Pancreas (tissue), 10 donors: ENCODE measurements around the gene ETF1. TPM values are rescaled to one million over a fixed set of nuclear protein-coding genes. Genes with fewer than 3 reads are reported as not detected.
A peak's percentile ranks its signal among the peaks of the same experiment; 100 is the strongest.
"Not testable (repeated sequence)": the region's sequence is repeated elsewhere in the genome, so short reads cannot be mapped to it uniquely, and the experiment has no call there.

Source experiments
- ATAC-seq, 4 donors: fragments of 200-7000 bp; cut with Tn5 transposase; one replicate each; pipeline versions ENCODE4 v1.8.0 to v1.9.1; 2020; ENCODE audit warnings: mild to moderate bottlenecking in 4 of 4, moderate library complexity in 4 of 4
- DNase-seq, 6 donors: peaks; one replicate each; pipeline ENCODE4 v3.0.0-alpha.2; 2020
- FAIRE-seq: peaks from 2 replicates; lab custom pipeline; 2012; peaks lifted over from hg19 to GRCh38; lab: Jason Lieb, UNC
- H3K27ac ChIP-seq, 4 donors: fragments of 200-600 bp; sonication (generic); 1 replicate in 3 of 4; 2 replicates in 1 of 4; pipeline versions ENCODE4 v1.5.0 to v1.8.0; 2020
- H3K27me3 ChIP-seq, 4 donors: fragments of 200-600 bp; one replicate each; pipeline ENCODE4 v1.8.0; 2021
- H3K36me3 ChIP-seq, 3 donors: fragments of 200-600 bp; sonication (generic) in 1 of 3; one replicate each; pipeline versions ENCODE4 v1.5.0 to v1.8.0; 2020 to 2021
- H3K4me1 ChIP-seq, 3 donors: fragments of 200-600 bp; one replicate each; pipeline ENCODE4 v1.8.0; 2021
- H3K4me3 ChIP-seq, 4 donors: fragments of 200-600 bp; sonication (generic) in 2 of 4; one replicate each; pipeline versions ENCODE4 v1.5.0 to v1.8.0; 2020 to 2021
- H3K9me3 ChIP-seq, 4 donors: fragments of 200-600 bp; one replicate each; pipeline ENCODE4 v1.8.0; 2021
- CTCF ChIP-seq, 4 donors: fragments of 200-600 bp; sonication (generic) in 3 of 4; IDR thresholded peaks; one replicate each; pipeline versions ENCODE4 v1.5.0 to v1.8.0; 2021; ENCODE audit warnings: antibody characterized with exemption in 4 of 4
- WGBS, 2 donors: extraction: QIAGEN DNeasy Blood & Tissue Kit; methylation state at CpG; one replicate each; pipeline ENCODE4 v1.1.7; 2013; 5-methylcytosine and 5-hydroxymethylcytosine counted together
- intact Hi-C, 3 donors: fragments of 100-400 bp; cut with DNase I; formaldehyde crosslinking; loops; one replicate each; pipeline versions ENCODE4 v1.11.1 to v1.14.2; 2022
- polyA plus RNA-seq, 2 donors: library from polyadenylated mRNA; stranded (reverse); fragments of 200-250 nt; gene quantifications; one replicate each; pipeline ENCODE4 v1.2.3, GENCODE V29; 2013
- total RNA-seq, 6 donors: library from RNA; stranded (reverse); fragmentation: NEBNext Ultra II Directional in 4 of 6; extraction: Animal tissue kit (Norgen Biotek cat#: 25700) in 4 of 6; gene quantifications; one replicate each; pipeline versions ENCODE4 v1.2.1 to v1.2.4, GENCODE V29; 2021 to 2023
- donor health status: healthy with polysubstance abuse.
- donor health status: DM: no; HTN: no; CAD: no; lungs with moderate emphysema.
- donor health status: DM: no; HTN: no; CAD: no.
- donor health status: control.
- donor health status: control.
- donor health status: Bipolar disorder and iron deficiency.
- donor health status: DM: yes; HTN: yes; CAD: no.
- donor health status: DM: no; HTN: no; CAD: no.
- donor health status: DM: no; HTN: no; CAD: no.
- donor health status: DM: yes; HTN: yes; CAD: no.

ETF1 gene
- total and polyA plus RNA-seq, 8 donors: 14.7 to 54.0 (median 33.8) TPM

GRCh38 chr5:138517437-138517836, 25.6 kb downstream of the ETF1 start:
- DNase-seq (no peak), FAIRE-seq (no peak), ATAC-seq (no peak)
- Histone ChIP-seq H3K4me3 (no peak overlapping the region), H3K4me1 (no peaks in the 10 kb centered on the region), H3K27me3 (no peaks in the 10 kb centered on the region), H3K27ac (no peak overlapping the region), H3K9me3 (no peaks in the 10 kb centered on the region), H3K36me3 (peaks cover 0 to 46% (median 12%) of the 10 kb centered on the region in 3 donors)
- intact Hi-C loops: no loop called here
- 83 to 84% methylated on average over 4 of the region's 4 CpGs for WGBS, 2 donors
- TF ChIP-seq CTCF (IDR thresholded peaks at IDR 0.05): no peak

GRCh38 chr5:138515556-138516245, 27.3 kb downstream of the ETF1 start:
- WGBS, 2 donors: 68 to 74% methylated on average over 3 of the region's 3 CpGs
- FAIRE-seq: no peak
- no peak for DNase-seq
- peaks cover 0 to 53% (median 14%) of the 10 kb centered on the region in 3 donors for H3K36me3 ChIP-seq
- intact Hi-C loops: no loop called here
- H3K27ac ChIP-seq: no peak overlapping the region
- H3K4me1 ChIP-seq: no peaks in the 10 kb centered on the region
- ATAC-seq: peak in 2 of 4 donors; percentile 39 to 66
- no peaks in the 10 kb centered on the region for H3K27me3 ChIP-seq
- H3K9me3 ChIP-seq: no peaks in the 10 kb centered on the region
- no peak overlapping the region for H3K4me3 ChIP-seq
- no peak for TF ChIP-seq CTCF (IDR thresholded peaks at IDR 0.05)

GRCh38 chr5:138514021-138514420, 29.0 kb downstream of the ETF1 start:
- TF ChIP-seq CTCF (IDR thresholded peaks at IDR 0.05): no peak
- no peak for ATAC-seq
- WGBS, 2 donors: 100% methylated on average over 1 of the region's 1 CpG
- FAIRE-seq: no peak
- H3K36me3 ChIP-seq: peaks cover 0 to 61% (median 14%) of the 10 kb centered on the region in 3 donors
- no peak overlapping the region for H3K4me3 ChIP-seq
- no peaks in the 10 kb centered on the region for H3K9me3 ChIP-seq
- H3K4me1 ChIP-seq: no peaks in the 10 kb centered on the region
- intact Hi-C loops: no loop called here
- H3K27me3 ChIP-seq: no peaks in the 10 kb centered on the region
- no peak overlapping the region for H3K27ac ChIP-seq
- DNase-seq: no peak

GRCh38 chr5:138508958-138509357, 34.1 kb downstream of the ETF1 start:
- 71 to 80% methylated on average over 3 of the region's 3 CpGs for WGBS, 2 donors
- no peak for DNase-seq
- H3K27me3 ChIP-seq: no peaks in the 10 kb centered on the region
- FAIRE-seq: no peak
- no peak overlapping the region for H3K4me3 ChIP-seq
- intact Hi-C loops: loop anchor here in 1 of 3 donors (10.0 kb wide), 1 partner anchor 54 kb away; no protein-coding TSS in a partner anchor
- H3K27ac ChIP-seq: no peak overlapping the region
- no peak for ATAC-seq
- peaks cover 0 to 6% (median 0%) of the 10 kb centered on the region in 3 donors for H3K4me1 ChIP-seq
- H3K36me3 ChIP-seq: peaks cover 0 to 44% (median 11%) of the 10 kb centered on the region in 3 donors
- H3K9me3 ChIP-seq: no peaks in the 10 kb centered on the region
- no peak for TF ChIP-seq CTCF (IDR thresholded peaks at IDR 0.05)

- not testable (repeated sequence) for FAIRE-seq
Observed at GRCh38 chr5:138507485-138507884, 35.6 kb downstream of the ETF1 start.

More at GRCh38 chr5:138507485-138507884, 35.6 kb downstream of the ETF1 start:
- not testable (repeated sequence) for H3K27ac ChIP-seq, H3K9me3 ChIP-seq, H3K27me3 ChIP-seq, H3K4me3 ChIP-seq, H3K4me1 ChIP-seq, DNase-seq
- ATAC-seq: peak in 1 of 4 donors; percentile 18
- WGBS, 2 donors: 84 to 90% methylated on average over 8 of the region's 8 CpGs
- intact Hi-C loops: loop anchor here in 1 of 3 donors (10.0 kb wide), 1 partner anchor 53 kb away; no protein-coding TSS in a partner anchor
- H3K36me3 ChIP-seq: peaks cover 0 to 32% (median 2%) of the 10 kb centered on the region in 3 donors
